HepG2 (cell line): Measurements from ENCODE around the gene MASP1. TPM values are rescaled to one million over a fixed set of nuclear protein-coding genes. Genes with fewer than 3 reads are reported as not detected.

ENCODE experiments used
- AKAP8 ChIP-seq: sonication (generic); formaldehyde crosslinking; IDR thresholded peaks from 2 replicates; pipeline ENCODE4 v1.5.1; 2020; ENCODE audit warnings: mild to moderate bottlenecking, missing genetic modification reagents
- ATF7 ChIP-seq, 2 experiments: fragments of 450-650 bp in 1 of 2; sonication (generic) in 1 of 2; formaldehyde crosslinking in 1 of 2; IDR thresholded peaks; 2 replicates each; pipeline versions ENCODE4 v1.4.0 to v1.6.1; 2016 to 2020; ENCODE audit warnings: antibody characterized with exemption in 1 of 2, mild to moderate bottlenecking in 1 of 2, missing genetic modification reagents in 1 of 2
- ETS1 ChIP-seq: sonication (generic); formaldehyde crosslinking; IDR thresholded peaks from 2 replicates; pipeline ENCODE4 v1.4.0; 2020; ENCODE audit warnings: missing genetic modification reagents
- GLMP ChIP-seq: sonication (generic); formaldehyde crosslinking; IDR thresholded peaks from 2 replicates; pipeline ENCODE4 v1.9.0; 2021; ENCODE audit warnings: missing genetic modification reagents, mild to moderate bottlenecking, borderline replicate concordance
- HDAC2 ChIP-seq: sonication (generic); formaldehyde crosslinking; IDR thresholded peaks from 2 replicates; pipeline ENCODE4 v1.4.0; 2020; ENCODE audit warnings: missing genetic modification reagents
- HNF1B ChIP-seq: sonication (generic); formaldehyde crosslinking; IDR thresholded peaks from 2 replicates; pipeline ENCODE4 v1.5.1; 2020; ENCODE audit warnings: mild to moderate bottlenecking, moderate library complexity, missing genetic modification reagents
- MXD1 ChIP-seq: sonication (generic); formaldehyde crosslinking; IDR thresholded peaks from 2 replicates; pipeline ENCODE4 v1.4.0; 2020; ENCODE audit warnings: mild to moderate bottlenecking, missing genetic modification reagents
- MXI1 ChIP-seq: IDR thresholded peaks from 3 replicates; pipeline ENCODE4 v1.6.1; 2012; ENCODE audit warnings: low read depth, low read length, inconsistent platforms, borderline replicate concordance
- NCOA5 ChIP-seq: sonication (generic); formaldehyde crosslinking; IDR thresholded peaks from 2 replicates; pipeline ENCODE4 v1.4.0; 2020; ENCODE audit warnings: missing genetic modification reagents
- RBM22 ChIP-seq: fragments of 200-400 bp; formaldehyde crosslinking; optimal IDR thresholded peaks from 2 replicates; pipeline ENCODE3; 2017; ENCODE audit warnings: mild to moderate bottlenecking, low read length, moderate library complexity
- REST ChIP-seq, 2 experiments: IDR thresholded peaks; 2 replicates each; pipeline ENCODE4 v1.6.1; 2011 to 2012; ENCODE audit warnings: low read length in 2 of 2, borderline replicate concordance in 1 of 2, low read depth in 1 of 2, mild to moderate bottlenecking in 1 of 2, moderate library complexity in 1 of 2
- RFX1 ChIP-seq: fragments of 450-650 bp; IDR thresholded peaks from 2 replicates; pipeline ENCODE4 v1.6.1; 2017
- RFX3 ChIP-seq: IDR thresholded peaks from 2 replicates; pipeline ENCODE4 v1.6.1; 2016; ENCODE audit warnings: missing biosample characterization, missing genetic modification reagents
- TAF15 ChIP-seq: fragments of 200-400 bp; formaldehyde crosslinking; IDR thresholded peaks from one replicate; pipeline ENCODE4 v1.6.1; 2018; ENCODE audit warnings: mild to moderate bottlenecking, low read depth, low read length; ENCODE audit not compliant: poor library complexity, severe bottlenecking
- YEATS4 ChIP-seq: sonication (generic); formaldehyde crosslinking; IDR thresholded peaks from 2 replicates; pipeline ENCODE4 v1.4.0; 2020; ENCODE audit warnings: missing genetic modification reagents, borderline replicate concordance
- ZNF292 ChIP-seq: sonication (generic); formaldehyde crosslinking; IDR thresholded peaks from 2 replicates; pipeline ENCODE4 v1.8.1; 2022; ENCODE audit warnings: mild to moderate bottlenecking, low read depth, missing genetic modification reagents, borderline replicate concordance
- ZNF598 ChIP-seq: sonication (generic); formaldehyde crosslinking; IDR thresholded peaks from 2 replicates; pipeline ENCODE4 v1.5.1; 2020; ENCODE audit warnings: mild to moderate bottlenecking, missing genetic modification reagents, borderline replicate concordance
- ZNF747 ChIP-seq: sonication (generic); formaldehyde crosslinking; IDR thresholded peaks from 2 replicates; pipeline ENCODE4 v1.8.1; 2023; ENCODE audit warnings: missing genetic modification reagents, mild to moderate bottlenecking, borderline replicate concordance
- ZNF773 ChIP-seq: sonication (generic); formaldehyde crosslinking; IDR thresholded peaks from 2 replicates; pipeline ENCODE4 v1.4.0; 2020; ENCODE audit warnings: missing genetic modification reagents, borderline replicate concordance
- ZNF776 ChIP-seq: sonication (generic); formaldehyde crosslinking; IDR thresholded peaks from 2 replicates; pipeline ENCODE4 v1.4.0; 2020; ENCODE audit warnings: mild to moderate bottlenecking, missing genetic modification reagents
- polyA plus RNA-seq, 8 experiments: library from polyadenylated mRNA; depleted of rRNA in 3 of 8; stranded (reverse) in 7 of 8; unstranded in 1 of 8; fragments of >200 nt; fragmentation: Illumina TruSeq in 4 of 8; extraction: Trizol in 4 of 8; gene quantifications; 2 replicates each; pipeline versions ENCODE4 v1.2.1 to v1.2.3, GENCODE V29; 2011 to 2016; ENCODE audit warnings: low read depth in 4 of 8, missing spikeins in 1 of 8, mixed read lengths in 1 of 8; ENCODE audit not compliant: insufficient read depth in 1 of 8
- total RNA-seq, 5 experiments: library from RNA; depleted of rRNA; stranded (reverse); fragments of >200 nt; fragmentation: Illumina TruSeq; extraction: Trizol; gene quantifications; 2 replicates each; pipeline ENCODE4 v1.2.3, GENCODE V29; 2016; ENCODE audit warnings: low read depth in 1 of 5

MASP1 gene
- total and polyA plus RNA-seq, 2 of the 13 experiments (the other 11 are each of a cell fraction or from before 2014, with no cell fraction given) = 10.8 to 56.0 TPM

GRCh38 chr3:187276397-187277128, 15.0 kb downstream of the MASP1 start (continued):
- peak in 1 of 2 experiments; percentile 55; a peak in 1 of 4 replicates for TF ChIP-seq REST (IDR thresholded peaks at IDR 0.05; ENCODE audit: borderline replicate concordance in 1 of 2, low read depth in 1 of 2, low read length in 2 of 2)
- TF ChIP-seq NCOA5 (CRISPR knock-in tag) = no peak
- TF ChIP-seq RFX1 = no peak
- no peak; the same call in 1 of the 2 replicates for TF ChIP-seq RFX3 (CRISPR knock-in tag)
- TF ChIP-seq RBM22 = no peak
- TF ChIP-seq TAF15 = no peak
- no peak; the same call in 2 of the 3 replicates for TF ChIP-seq MXI1
- no peak for TF ChIP-seq ZNF773 (CRISPR knock-in tag)
- no peak for TF ChIP-seq YEATS4 (CRISPR knock-in tag)
- peak; percentile 93 for TF ChIP-seq HNF1B (CRISPR knock-in tag)
- peak; percentile 65; the same call in 1 of the 2 replicates for TF ChIP-seq ZNF292 (CRISPR knock-in tag)
- TF ChIP-seq MXD1 (CRISPR knock-in tag) = no peak
- no peak for TF ChIP-seq AKAP8 (CRISPR knock-in tag)
- no peak for TF ChIP-seq ETS1 (CRISPR knock-in tag)
- TF ChIP-seq ZNF776 = no peak
- no peak for TF ChIP-seq GLMP (CRISPR knock-in tag)
- TF ChIP-seq ATF7 (IDR thresholded peaks at IDR 0.05) = no peak
- TF ChIP-seq ATF7 (CRISPR knock-in tag; IDR thresholded peaks at IDR 0.05) = peak; percentile 76; the same call in 1 of the 2 replicates
- TF ChIP-seq ZNF598 = no peak
- no peak for TF ChIP-seq ZNF747
- peak; percentile 98 for TF ChIP-seq HDAC2 (CRISPR knock-in tag)
